Mesendoderm (in vitro differentiated cells): Measurements from ENCODE around the gene SLC27A3.

Experiments
- DNase-seq: peaks from one replicate; pipeline ENCODE4 v3.0.0; 2013
- H2AK5ac ChIP-seq: 2 replicates; pipeline ENCODE4 v1.6.1; 2013; ENCODE audit warnings: low read length, inconsistent platforms
- H2BK120ac ChIP-seq: 2 replicates; pipeline ENCODE4 v1.6.1; 2013; ENCODE audit warnings: low read depth, mild to moderate bottlenecking, low read length, moderate library complexity, mixed read lengths
- H2BK15ac ChIP-seq: replicated peaks from 2 replicates; pipeline ENCODE4 v1.6.1; 2013; ENCODE audit warnings: low read depth, mild to moderate bottlenecking, moderate library complexity
- H2BK5ac ChIP-seq: 2 replicates; pipeline ENCODE4 v1.6.1; 2013; ENCODE audit warnings: low read length, inconsistent platforms
- H3K18ac ChIP-seq: 2 replicates; pipeline ENCODE4 v1.6.1; 2013; ENCODE audit warnings: mild to moderate bottlenecking, low read length, mixed read lengths
- H3K23ac ChIP-seq: one replicate; pipeline ENCODE4 v1.6.1; 2013; ENCODE audit warnings: low read length
- H3K27ac ChIP-seq: 2 replicates; pipeline ENCODE4 v1.5.1; 2013; ENCODE audit warnings: low read depth, mild to moderate bottlenecking, inconsistent platforms, low read length, moderate library complexity
- H3K27me3 ChIP-seq: 2 replicates; pipeline ENCODE4 v1.6.1; 2013; ENCODE audit warnings: low read length, control low read depth, mild to moderate bottlenecking, inconsistent platforms; ENCODE audit not compliant: insufficient read depth, poor library complexity
- H3K36me3 ChIP-seq: 2 replicates; pipeline ENCODE4 v1.6.1; 2013; ENCODE audit warnings: low read length, inconsistent platforms; ENCODE audit not compliant: control insufficient read depth, insufficient read depth
- H3K4ac ChIP-seq: one replicate; pipeline ENCODE4 v1.6.1; 2013; ENCODE audit warnings: low read depth, mild to moderate bottlenecking, low read length, moderate library complexity
- H3K4me1 ChIP-seq: 2 replicates; pipeline ENCODE4 v1.6.1; 2013; ENCODE audit warnings: low read depth, low read length, inconsistent platforms; ENCODE audit not compliant: control insufficient read depth
- H3K4me2 ChIP-seq: 2 replicates; pipeline ENCODE4 v1.6.1; 2013; ENCODE audit warnings: low read length
- H3K4me3 ChIP-seq: 2 replicates; pipeline ENCODE4 v1.5.1; 2013; ENCODE audit warnings: mild to moderate bottlenecking, low read length
- H3K56ac ChIP-seq: one replicate; pipeline ENCODE4 v1.6.1; 2013; ENCODE audit warnings: low read length
- H3K79me1 ChIP-seq: 2 replicates; pipeline ENCODE4 v1.6.1; 2013; ENCODE audit warnings: low read length, inconsistent platforms
- H3K79me2 ChIP-seq: 2 replicates; pipeline ENCODE4 v1.6.1; 2013; ENCODE audit warnings: mild to moderate bottlenecking, low read length; ENCODE audit not compliant: control insufficient read depth, insufficient read depth
- H3K9ac ChIP-seq: 2 replicates; pipeline ENCODE4 v1.6.1; 2013; ENCODE audit warnings: low read length, inconsistent platforms
- H4K5ac ChIP-seq: one replicate; pipeline ENCODE4 v1.6.1; 2013; ENCODE audit warnings: low read length
- H4K8ac ChIP-seq: one replicate; pipeline ENCODE4 v1.6.1; 2013; ENCODE audit warnings: low read depth, mild to moderate bottlenecking, control low read depth, low read length, moderate library complexity
- WGBS: extraction: QIAGEN DNeasy Blood & Tissue Kit; methylation state at CpG from one replicate; pipeline ENCODE4 v1.1.7; 2013; ENCODE audit warnings: low lambda C conversion rate, missing lambda C conversion rate; ENCODE audit not compliant: insufficient coverage; ENCODE audit errors: extremely low coverage; 5-methylcytosine and 5-hydroxymethylcytosine counted together

Gene SLC27A3

DNA sequence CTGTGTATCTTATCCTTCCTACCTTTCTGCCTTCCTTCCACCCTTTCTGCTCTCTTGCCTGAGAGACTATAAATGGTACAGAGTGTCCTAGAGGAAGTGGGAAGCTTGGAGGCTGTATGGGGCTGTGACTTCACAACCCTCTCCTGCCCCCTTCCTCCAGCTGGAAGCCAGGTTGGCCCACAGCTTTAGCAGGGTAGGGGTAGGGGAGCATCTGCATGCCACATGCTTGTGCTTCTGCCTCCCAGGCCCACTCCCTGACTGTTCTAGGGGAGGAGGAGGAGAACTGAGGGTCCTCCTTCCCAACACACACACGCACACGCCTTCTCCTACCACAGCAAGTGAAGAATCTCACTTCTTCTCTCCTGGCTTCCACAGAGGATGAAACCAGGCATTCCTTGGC is 3.9 kb upstream of the SLC27A3 start:
- no peak overlapping the region for H2BK120ac ChIP-seq
- H3K79me2 ChIP-seq = no peaks in the 10 kb centered on the region
- peaks cover 19% of the 10 kb centered on the region for H3K36me3 ChIP-seq
- no peak overlapping the region for H3K18ac ChIP-seq
- H3K56ac ChIP-seq = no peak overlapping the region
- H3K4me1 ChIP-seq = no peaks in the 10 kb centered on the region
- H3K4me2 ChIP-seq = no peak overlapping the region
- no peak for DNase-seq
- H4K5ac ChIP-seq = no peak overlapping the region
- H3K4ac ChIP-seq = no peak overlapping the region
- H2BK15ac ChIP-seq = no peak overlapping the region
- no peaks in the 10 kb centered on the region for H3K27me3 ChIP-seq
- H3K23ac ChIP-seq = no peak overlapping the region
- no peak overlapping the region for H2AK5ac ChIP-seq
- no CpG with 5 or more reads among the region's 2 CpGs for WGBS
- no peak overlapping the region for H3K4me3 ChIP-seq
- no peaks in the 10 kb centered on the region for H3K79me1 ChIP-seq
- no peak overlapping the region for H3K9ac ChIP-seq
- H4K8ac ChIP-seq = no peak overlapping the region
- no peak overlapping the region for H3K27ac ChIP-seq
- H2BK5ac ChIP-seq = no peak overlapping the region

DNA sequence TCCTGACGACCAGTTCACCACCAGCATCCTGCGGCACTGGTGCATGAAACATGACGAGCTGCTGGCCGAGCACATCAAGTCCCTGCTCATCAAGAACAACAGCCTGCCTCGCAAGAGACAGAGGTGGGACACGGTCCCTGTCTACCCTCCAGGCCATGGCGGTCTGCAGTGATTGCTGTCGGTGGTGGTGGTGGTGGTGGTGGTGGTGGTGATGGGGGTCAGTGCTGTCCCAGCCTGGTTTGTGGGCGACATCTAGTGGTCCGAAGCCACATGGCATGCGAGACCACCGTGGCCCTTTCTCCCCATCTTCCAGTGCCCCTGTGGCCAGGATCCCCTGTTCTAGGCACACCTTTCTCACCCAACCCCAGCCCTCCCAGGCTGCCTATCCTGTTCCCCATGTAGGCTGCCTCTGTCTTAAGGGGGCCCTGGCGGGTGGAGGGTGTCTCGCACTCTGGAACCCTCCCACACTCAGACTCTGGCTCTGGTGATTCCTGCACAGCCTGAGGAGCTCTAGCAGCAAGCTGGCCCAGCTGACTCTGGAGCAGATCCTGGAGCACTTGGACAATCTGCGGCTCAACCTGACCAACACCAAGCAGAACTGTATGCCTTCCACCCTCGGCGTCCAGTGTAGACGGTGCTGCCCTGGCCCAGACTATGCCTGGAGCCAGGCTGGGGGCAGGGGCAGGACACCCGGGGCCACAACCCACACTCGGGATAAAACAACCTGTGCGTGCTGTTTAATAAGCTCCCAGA is 3.2 kb upstream of the SLC27A3 start:
- no peak overlapping the region for H2BK5ac ChIP-seq
- H3K36me3 ChIP-seq = peaks cover 19% of the 10 kb centered on the region
- H3K27ac ChIP-seq = no peak overlapping the region
- no peak overlapping the region for H2AK5ac ChIP-seq
- no peak overlapping the region for H2BK120ac ChIP-seq
- peak overlapping the region; percentile 67 for H3K56ac ChIP-seq
- H3K4me2 ChIP-seq = no peak overlapping the region
- no peak overlapping the region for H2BK15ac ChIP-seq
- no peaks in the 10 kb centered on the region for H3K27me3 ChIP-seq
- no peaks in the 10 kb centered on the region for H3K79me2 ChIP-seq
- no peak overlapping the region for H3K23ac ChIP-seq
- no peak overlapping the region for H3K9ac ChIP-seq
- peaks cover 4% of the 10 kb centered on the region for H3K4me1 ChIP-seq
- H3K4me3 ChIP-seq = no peak overlapping the region
- no peak overlapping the region for H4K5ac ChIP-seq
- H4K8ac ChIP-seq = no peak overlapping the region
- WGBS = no CpG with 5 or more reads among the region's 21 CpGs
- no peak overlapping the region for H3K4ac ChIP-seq
- H3K79me1 ChIP-seq = peaks cover 5% of the 10 kb centered on the region
- no peak overlapping the region for H3K18ac ChIP-seq
- peak; percentile 45 for DNase-seq

DNA sequence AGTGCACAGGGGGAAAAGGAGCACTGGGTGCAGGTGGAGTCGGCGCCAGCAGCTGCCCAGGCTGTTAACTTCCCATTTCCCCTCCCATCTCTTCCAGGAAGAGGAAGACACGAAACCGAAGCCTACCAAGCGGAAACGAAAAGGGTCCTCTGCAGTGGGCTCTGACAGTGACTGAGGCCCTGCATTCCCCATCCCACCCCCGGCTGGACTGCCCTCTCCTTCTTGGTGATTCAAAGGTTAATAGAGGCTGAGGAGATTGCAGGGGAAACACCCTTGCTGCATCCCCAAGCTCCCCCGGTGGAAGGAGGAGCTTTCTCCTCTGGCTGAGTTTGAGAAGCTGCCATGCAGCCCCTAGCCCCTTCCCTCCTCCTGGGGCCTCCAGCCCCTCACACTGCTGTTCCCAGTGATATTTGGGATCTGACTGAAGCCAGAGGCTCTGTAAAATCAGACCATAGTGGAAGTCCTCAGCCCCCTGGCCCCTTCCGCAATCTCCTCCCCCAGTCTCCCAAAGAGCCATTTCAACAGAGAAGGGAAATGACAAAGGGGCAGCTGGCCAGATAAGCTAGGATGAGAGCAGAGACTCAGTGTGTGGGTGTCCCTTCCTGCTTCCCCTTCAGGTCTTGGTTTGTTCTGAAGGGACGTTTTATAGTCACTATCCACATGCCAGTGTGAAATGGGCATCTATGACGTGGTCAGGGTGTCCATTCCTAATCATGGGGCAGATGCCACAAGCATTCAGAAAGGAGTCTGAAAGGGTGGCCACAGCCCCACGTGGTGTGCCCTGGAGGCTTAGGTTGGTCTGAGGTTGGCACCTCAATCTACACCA is 1.9 kb upstream of the SLC27A3 start:
- H2BK120ac ChIP-seq = no peak overlapping the region
- no peak overlapping the region for H2AK5ac ChIP-seq
- H3K18ac ChIP-seq = no peak overlapping the region
- no peak overlapping the region for H3K4me3 ChIP-seq
- no peak overlapping the region for H3K56ac ChIP-seq
- no peaks in the 10 kb centered on the region for H3K79me2 ChIP-seq
- H2BK15ac ChIP-seq = no peak overlapping the region
- no peaks in the 10 kb centered on the region for H3K27me3 ChIP-seq
- peaks cover 9% of the 10 kb centered on the region for H3K79me1 ChIP-seq
- H4K5ac ChIP-seq = no peak overlapping the region
- H2BK5ac ChIP-seq = no peak overlapping the region
- H3K4ac ChIP-seq = no peak overlapping the region
- no peak for DNase-seq
- peaks cover 6% of the 10 kb centered on the region for H3K4me1 ChIP-seq
- H3K9ac ChIP-seq = no peak overlapping the region
- no peak overlapping the region for H3K27ac ChIP-seq
- H3K36me3 ChIP-seq = peaks cover 12% of the 10 kb centered on the region
- no CpG with 5 or more reads among the region's 12 CpGs for WGBS
- H3K23ac ChIP-seq = no peak overlapping the region
- H3K4me2 ChIP-seq = no peak overlapping the region
- H4K8ac ChIP-seq = no peak overlapping the region

DNA sequence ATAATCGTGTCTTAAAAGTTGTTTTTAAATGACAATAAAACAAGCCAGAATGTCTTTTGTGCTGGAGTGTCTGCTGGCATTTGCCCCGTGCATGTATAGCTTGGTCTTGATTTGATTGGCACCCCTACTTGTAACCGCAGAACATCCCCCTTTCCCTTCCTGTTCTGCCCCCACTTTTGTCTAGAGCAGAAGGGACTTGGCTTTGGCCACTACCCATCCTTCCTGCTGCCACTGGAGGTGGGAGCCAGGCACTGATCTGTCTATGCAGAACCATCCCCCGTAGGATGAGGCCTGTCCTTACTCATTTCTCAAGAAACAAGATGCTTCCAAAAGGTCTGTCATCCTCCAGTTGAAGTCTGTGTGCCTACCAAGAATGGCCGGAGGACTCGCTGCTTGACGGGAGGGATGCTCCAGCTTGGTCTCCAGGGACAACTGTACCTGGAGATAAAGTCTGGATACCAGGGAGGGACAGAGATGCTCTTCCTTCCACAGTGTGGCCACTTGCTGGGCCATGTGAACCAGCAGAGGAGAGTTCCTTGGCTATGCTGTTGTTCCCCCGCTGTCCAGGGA is 1.1 kb upstream of the SLC27A3 start:
- Histone ChIP-seq H3K27ac (no peak overlapping the region), H2BK5ac (no peak overlapping the region), H3K56ac (no peak overlapping the region), H3K4me1 (peaks cover 6% of the 10 kb centered on the region), H3K36me3 (peaks cover 10% of the 10 kb centered on the region), H3K27me3 (no peaks in the 10 kb centered on the region), H2BK120ac (no peak overlapping the region), H3K9ac (no peak overlapping the region), H2AK5ac (no peak overlapping the region), H2BK15ac (no peak overlapping the region), H3K23ac (no peak overlapping the region), H3K79me1 (peaks cover 9% of the 10 kb centered on the region), H3K79me2 (no peaks in the 10 kb centered on the region), H3K4ac (no peak overlapping the region), H3K4me2 (no peak overlapping the region), H3K18ac (no peak overlapping the region), H4K5ac (no peak overlapping the region), H4K8ac (no peak overlapping the region), H3K4me3 (no peak overlapping the region)
- no peak for DNase-seq
- no CpG with 5 or more reads among the region's 8 CpGs for WGBS

DNA sequence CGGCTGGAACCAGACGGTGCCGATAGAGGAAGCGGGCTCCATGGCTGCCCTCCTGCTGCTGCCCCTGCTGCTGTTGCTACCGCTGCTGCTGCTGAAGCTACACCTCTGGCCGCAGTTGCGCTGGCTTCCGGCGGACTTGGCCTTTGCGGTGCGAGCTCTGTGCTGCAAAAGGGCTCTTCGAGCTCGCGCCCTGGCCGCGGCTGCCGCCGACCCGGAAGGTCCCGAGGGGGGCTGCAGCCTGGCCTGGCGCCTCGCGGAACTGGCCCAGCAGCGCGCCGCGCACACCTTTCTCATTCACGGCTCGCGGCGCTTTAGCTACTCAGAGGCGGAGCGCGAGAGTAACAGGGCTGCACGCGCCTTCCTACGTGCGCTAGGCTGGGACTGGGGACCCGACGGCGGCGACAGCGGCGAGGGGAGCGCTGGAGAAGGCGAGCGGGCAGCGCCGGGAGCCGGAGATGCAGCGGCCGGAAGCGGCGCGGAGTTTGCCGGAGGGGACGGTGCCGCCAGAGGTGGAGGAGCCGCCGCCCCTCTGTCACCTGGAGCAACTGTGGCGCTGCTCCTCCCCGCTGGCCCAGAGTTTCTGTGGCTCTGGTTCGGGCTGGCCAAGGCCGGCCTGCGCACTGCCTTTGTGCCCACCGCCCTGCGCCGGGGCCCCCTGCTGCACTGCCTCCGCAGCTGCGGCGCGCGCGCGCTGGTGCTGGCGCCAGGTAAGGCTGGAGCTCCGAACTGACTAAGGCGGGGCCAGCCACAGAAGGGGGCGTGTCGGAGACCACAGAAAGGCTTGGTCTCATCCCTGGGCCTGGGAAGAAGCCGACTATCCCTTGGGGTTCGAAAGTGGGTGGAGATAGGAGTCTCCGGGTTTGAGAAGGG is 486 bp downstream of the SLC27A3 start:
- Histone ChIP-seq H2BK120ac (no peak overlapping the region), H3K18ac (peak overlapping the region; percentile 31), H3K9ac (peak overlapping the region; percentile 97), H3K27me3 (no peaks in the 10 kb centered on the region), H3K36me3 (peaks cover 6% of the 10 kb centered on the region), H2BK15ac (no peak overlapping the region), H4K5ac (no peak overlapping the region), H3K4ac (peak overlapping the region; percentile 56), H2AK5ac (no peak overlapping the region), H3K4me2 (peak overlapping the region; percentile 91), H3K23ac (peak overlapping the region; percentile 99), H3K79me2 (no peaks in the 10 kb centered on the region), H3K27ac (peak overlapping the region; percentile 91), H3K4me1 (peaks cover 6% of the 10 kb centered on the region), H2BK5ac (peak overlapping the region; percentile 55), H3K79me1 (peaks cover 9% of the 10 kb centered on the region), H3K4me3 (peak overlapping the region; percentile 86), H4K8ac (no peak overlapping the region), H3K56ac (peak overlapping the region; percentile 96)
- no CpG with 5 or more reads among the region's 83 CpGs for WGBS
- peak; percentile 94 for DNase-seq
